ENCODE data around the gene SCEL.

SCEL gene

GRCh38 chr13:77544758-77545338 is 9.3 kb downstream of the SCEL start:
- no peak overlapping the region for H2AFZ ChIP-seq (ENCODE audit: low read depth, low read length)
- TF ChIP-seq CTCF (IDR thresholded peaks at IDR 0.05; ENCODE audit: low read depth, low read length) (no peak), EZH2phosphoT487 (IDR thresholded peaks at IDR 0.05; ENCODE audit: low read depth) (no peak)
- no peaks in the 10 kb centered on the region for H3K79me2 ChIP-seq (ENCODE audit: low read length)
- no peaks in the 10 kb centered on the region for H4K20me1 ChIP-seq (ENCODE audit: insufficient read depth, low read length)
- H3K27me3 ChIP-seq (ENCODE audit: low read depth, low read length) = peaks cover 39% of the 10 kb centered on the region
- no peak overlapping the region for H3K27ac ChIP-seq (ENCODE audit: low read length)
- no peak overlapping the region for H3K4me3 ChIP-seq (ENCODE audit: low read length)
- peak overlapping the region; percentile 19 for H3K4me2 ChIP-seq (ENCODE audit: low read length)
- no peak overlapping the region for H3K9ac ChIP-seq (ENCODE audit: low read length)
- peaks cover 12% of the 10 kb centered on the region for H3K4me1 ChIP-seq (ENCODE audit: low read length)
- no peaks in the 10 kb centered on the region for H3K9me3 ChIP-seq (ENCODE audit: insufficient read depth, low read length)
- no peaks in the 10 kb centered on the region for H3K36me3 ChIP-seq (replicated peaks; ENCODE audit: low read depth, low read length)

- no peaks in the 10 kb centered on the region for H4K20me1 ChIP-seq (ENCODE audit: insufficient read depth, low read length)
Measured at GRCh38 chr13:77545626-77546412, 10.3 kb downstream of the SCEL start.

GRCh38 chr13:77548095-77548494 is 12.6 kb downstream of the SCEL start:
- no peak overlapping the region for H3K27ac ChIP-seq (ENCODE audit: low read length)
- peaks cover 12% of the 10 kb centered on the region for H3K4me1 ChIP-seq (ENCODE audit: low read length)
- H3K36me3 ChIP-seq (replicated peaks; ENCODE audit: low read depth, low read length) = no peaks in the 10 kb centered on the region
- H3K9me3 ChIP-seq (ENCODE audit: insufficient read depth, low read length) = no peaks in the 10 kb centered on the region
- H3K4me3 ChIP-seq (ENCODE audit: low read length) = no peak overlapping the region
- TF ChIP-seq CTCF (IDR thresholded peaks at IDR 0.05; ENCODE audit: low read depth, low read length) (no peak), EZH2phosphoT487 (IDR thresholded peaks at IDR 0.05; ENCODE audit: low read depth) (no peak)
- no peak overlapping the region for H2AFZ ChIP-seq (ENCODE audit: low read depth, low read length)
- H4K20me1 ChIP-seq (ENCODE audit: insufficient read depth, low read length) = no peaks in the 10 kb centered on the region
- H3K79me2 ChIP-seq (ENCODE audit: low read length) = no peaks in the 10 kb centered on the region
- no peak overlapping the region for H3K4me2 ChIP-seq (ENCODE audit: low read length)
- H3K9ac ChIP-seq (ENCODE audit: low read length) = no peak overlapping the region
- H3K27me3 ChIP-seq (ENCODE audit: low read depth, low read length) = peaks cover 38% of the 10 kb centered on the region

More at GRCh38 chr13:77545626-77546412, 10.3 kb downstream of the SCEL start:
- H2AFZ ChIP-seq (ENCODE audit: low read depth, low read length) = no peak overlapping the region
- H3K27me3 ChIP-seq (ENCODE audit: low read depth, low read length) = peaks cover 35% of the 10 kb centered on the region
- no peak overlapping the region for H3K4me3 ChIP-seq (ENCODE audit: low read length)
- H3K27ac ChIP-seq (ENCODE audit: low read length) = no peak overlapping the region
- peaks cover 12% of the 10 kb centered on the region for H3K4me1 ChIP-seq (ENCODE audit: low read length)
- no peak overlapping the region for H3K4me2 ChIP-seq (ENCODE audit: low read length)
- H3K9ac ChIP-seq (ENCODE audit: low read length) = no peak overlapping the region
- H3K79me2 ChIP-seq (ENCODE audit: low read length) = no peaks in the 10 kb centered on the region
- no peak for TF ChIP-seq CTCF (IDR thresholded peaks at IDR 0.05; ENCODE audit: low read depth, low read length)
- no peak for TF ChIP-seq EZH2phosphoT487 (IDR thresholded peaks at IDR 0.05; ENCODE audit: low read depth)
- no peaks in the 10 kb centered on the region for H3K36me3 ChIP-seq (replicated peaks; ENCODE audit: low read depth, low read length)
- no peaks in the 10 kb centered on the region for H3K9me3 ChIP-seq (ENCODE audit: insufficient read depth, low read length)

- no peak overlapping the region for H3K9ac ChIP-seq (ENCODE audit: low read length)
- peaks cover 40% of the 10 kb centered on the region for H3K27me3 ChIP-seq (ENCODE audit: low read depth, low read length)
- TF ChIP-seq CTCF (IDR thresholded peaks at IDR 0.05; ENCODE audit: low read depth, low read length) = no peak
- no peak for TF ChIP-seq EZH2phosphoT487 (IDR thresholded peaks at IDR 0.05; ENCODE audit: low read depth)
- H3K36me3 ChIP-seq (replicated peaks; ENCODE audit: low read depth, low read length) = no peaks in the 10 kb centered on the region
- H3K4me1 ChIP-seq (ENCODE audit: low read length) = peaks cover 12% of the 10 kb centered on the region
- no peak overlapping the region for H3K4me2 ChIP-seq (ENCODE audit: low read length)
- no peaks in the 10 kb centered on the region for H4K20me1 ChIP-seq (ENCODE audit: insufficient read depth, low read length)
- no peak overlapping the region for H3K4me3 ChIP-seq (ENCODE audit: low read length)
- no peaks in the 10 kb centered on the region for H3K9me3 ChIP-seq (ENCODE audit: insufficient read depth, low read length)
- no peak overlapping the region for H3K27ac ChIP-seq (ENCODE audit: low read length)
- H2AFZ ChIP-seq (ENCODE audit: low read depth, low read length) = no peak overlapping the region
- H3K79me2 ChIP-seq (ENCODE audit: low read length) = no peaks in the 10 kb centered on the region
Measured at GRCh38 chr13:77548594-77548993, 13.1 kb downstream of the SCEL start.

Measured in OCI-LY3 (cell line).